Stimulated activated CD8-positive, alpha-beta memory T cell treated with anti-CD3 and anti-CD28 coated beads, Interleukin-7, amount 100 ng/mL, for 1 hour (primary cell): Measurements from ENCODE around the gene TRIO.
"Not testable (repeated sequence)": the region's sequence is repeated elsewhere in the genome, so short reads cannot be mapped to it uniquely, and the experiment has no call there.

Source experiments
- DNase-seq, 2 donors: peaks; one replicate each; pipeline ENCODE4 v3.0.0-alpha.2; 2020; ENCODE audit warnings: low read depth in 2 of 2

Gene TRIO

DNA sequence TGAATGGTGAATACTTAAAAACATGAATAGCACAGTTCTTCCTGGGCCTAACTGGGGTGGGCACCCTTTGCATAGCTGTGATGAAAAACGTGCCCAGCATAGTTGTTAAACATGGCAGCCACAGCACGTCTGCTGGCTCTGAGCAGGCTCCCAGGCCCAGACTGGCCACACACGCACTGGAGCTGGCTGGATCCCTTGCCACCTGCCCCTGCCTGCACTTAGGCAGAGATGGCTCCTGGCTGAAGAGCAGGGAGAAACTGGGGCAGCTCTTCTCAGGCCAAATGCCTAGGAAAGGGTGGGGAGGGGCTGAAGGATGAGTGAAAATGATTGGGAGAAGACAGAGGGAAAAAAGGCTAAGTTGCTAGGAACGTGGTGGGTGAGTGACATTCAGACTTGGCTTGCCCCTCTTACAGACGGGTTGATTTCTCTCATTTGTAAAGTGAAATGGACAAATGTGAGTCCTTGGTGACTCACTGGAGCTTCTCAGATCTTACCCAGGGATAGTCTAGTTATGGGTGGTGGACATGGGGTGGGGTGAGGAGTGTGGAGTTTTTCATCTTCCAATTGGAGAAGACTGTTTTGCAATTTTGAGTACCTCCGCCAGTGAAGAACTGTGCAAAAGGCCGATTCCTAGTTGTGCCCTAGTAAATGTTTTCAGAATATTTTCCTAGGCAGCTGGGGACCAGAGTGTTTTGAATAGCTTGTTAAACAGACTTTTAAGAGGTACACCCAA is 42.4 kb downstream of the TRIO start:
- DNase-seq, result no peak

DNA sequence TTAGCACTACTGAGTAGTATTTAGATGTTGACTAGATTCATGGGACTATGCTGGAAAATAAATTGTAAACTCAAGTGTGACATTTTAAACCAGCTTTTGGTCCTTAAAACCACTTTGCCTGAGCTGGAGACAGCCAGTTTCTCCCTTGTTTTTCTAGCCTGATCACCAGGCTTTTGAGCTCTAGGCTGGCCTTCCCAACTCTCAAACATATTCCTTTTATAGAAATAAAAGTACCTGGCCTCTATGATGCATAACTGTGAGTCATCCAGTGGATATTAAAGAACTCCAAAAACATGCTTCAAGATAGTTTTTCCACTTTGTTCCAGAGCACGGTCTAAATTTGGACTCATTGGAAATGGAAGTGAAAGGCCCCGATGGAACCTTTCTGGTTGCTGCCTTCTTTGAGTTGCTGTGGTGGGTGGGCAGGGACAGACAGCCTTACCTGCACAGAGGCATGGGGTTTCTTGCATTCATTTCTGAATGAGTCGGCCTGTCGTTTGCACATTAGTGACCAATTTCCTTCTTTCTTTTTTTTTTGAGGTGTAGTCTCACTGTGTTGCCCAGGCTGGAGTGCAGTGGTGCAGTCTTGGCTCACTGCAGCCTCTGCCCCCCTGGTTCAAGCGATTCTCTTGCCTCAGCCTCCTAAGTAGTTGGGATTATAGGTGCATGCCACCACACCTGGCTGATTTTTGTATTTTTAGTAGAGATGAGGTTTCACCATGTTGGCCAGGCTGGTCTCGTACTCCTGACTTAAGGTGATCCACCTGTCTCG is 43.1 kb downstream of the TRIO start:
- no peak for DNase-seq

DNA sequence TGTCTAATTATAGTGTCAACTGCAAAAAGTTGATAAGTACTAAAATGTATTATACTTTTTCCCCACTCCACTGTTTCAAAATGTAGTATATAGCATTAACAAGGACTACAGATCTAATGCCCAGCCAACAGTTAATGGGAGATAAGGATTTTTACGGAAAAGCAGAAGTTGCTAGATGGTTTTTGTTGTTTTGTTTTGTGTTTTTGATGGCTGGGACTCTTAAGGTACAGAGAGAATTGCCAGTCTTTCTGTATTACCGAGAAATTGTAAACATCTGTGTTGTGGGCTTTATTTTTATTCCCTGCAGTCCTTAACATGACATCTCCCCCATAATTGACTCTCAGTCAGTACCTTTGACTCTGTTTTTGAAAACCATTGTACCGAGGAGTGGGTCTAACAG is 44.0 kb downstream of the TRIO start:
- no peak for DNase-seq

DNA sequence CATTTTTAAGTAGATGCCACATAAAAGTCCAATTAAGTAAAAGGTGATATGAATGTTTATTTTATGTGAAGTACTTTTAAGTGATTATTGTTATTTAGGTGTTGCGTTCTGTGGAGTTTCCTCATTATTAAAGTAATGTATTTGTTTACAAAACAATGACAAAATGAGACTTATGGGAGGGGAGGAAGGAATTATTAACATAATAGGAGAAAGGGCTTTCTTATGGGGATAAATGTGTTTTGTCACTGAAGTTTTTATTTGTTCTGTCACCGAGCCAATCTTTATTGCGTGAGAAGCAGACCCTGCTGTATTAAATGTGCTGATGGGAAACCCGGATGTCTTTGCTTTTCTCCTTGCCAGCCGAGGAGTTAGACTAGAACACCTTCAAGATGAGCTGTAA is 44.5 kb downstream of the TRIO start:
- DNase-seq, result no peak

DNA sequence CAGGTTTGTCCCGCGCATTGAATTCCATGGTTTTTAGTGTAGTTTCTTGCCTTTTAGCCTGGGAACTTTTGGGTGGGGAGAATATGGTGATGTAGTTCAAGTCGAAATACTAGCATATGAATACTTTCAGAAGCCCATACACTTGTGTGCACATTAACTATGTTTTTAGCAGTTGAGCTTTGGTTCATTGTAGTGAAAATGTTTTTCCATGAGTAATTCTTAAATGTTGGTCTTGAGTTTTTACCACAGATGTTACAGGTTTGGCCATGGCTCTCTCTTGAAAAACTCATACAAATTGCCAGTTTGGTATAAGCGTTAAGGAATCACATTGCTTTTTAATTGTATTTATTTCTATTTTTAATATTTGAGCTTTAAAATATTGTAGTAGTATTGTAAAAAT is 45.6 kb downstream of the TRIO start:
- no peak for DNase-seq

DNA sequence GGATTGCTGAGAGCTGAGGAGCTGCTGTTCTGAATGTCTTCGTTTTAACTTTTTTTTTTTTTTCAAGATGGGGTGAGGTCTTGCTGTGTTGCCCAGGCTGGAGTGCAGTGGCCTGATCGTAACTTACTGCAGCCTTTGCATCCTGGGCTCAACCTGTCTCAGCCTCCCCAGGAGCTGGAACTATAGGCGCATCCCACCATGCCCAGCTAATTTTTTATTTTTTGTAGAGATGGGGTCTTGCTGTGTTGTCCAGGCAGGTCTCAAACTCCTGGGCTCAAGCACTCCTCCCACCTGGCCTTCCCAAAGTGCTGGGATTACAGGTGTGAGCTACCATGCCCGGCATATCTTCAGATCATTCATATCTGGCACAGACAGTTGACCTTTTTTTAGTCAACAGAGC is 46.5 kb downstream of the TRIO start:
- DNase-seq, result no peak

DNA sequence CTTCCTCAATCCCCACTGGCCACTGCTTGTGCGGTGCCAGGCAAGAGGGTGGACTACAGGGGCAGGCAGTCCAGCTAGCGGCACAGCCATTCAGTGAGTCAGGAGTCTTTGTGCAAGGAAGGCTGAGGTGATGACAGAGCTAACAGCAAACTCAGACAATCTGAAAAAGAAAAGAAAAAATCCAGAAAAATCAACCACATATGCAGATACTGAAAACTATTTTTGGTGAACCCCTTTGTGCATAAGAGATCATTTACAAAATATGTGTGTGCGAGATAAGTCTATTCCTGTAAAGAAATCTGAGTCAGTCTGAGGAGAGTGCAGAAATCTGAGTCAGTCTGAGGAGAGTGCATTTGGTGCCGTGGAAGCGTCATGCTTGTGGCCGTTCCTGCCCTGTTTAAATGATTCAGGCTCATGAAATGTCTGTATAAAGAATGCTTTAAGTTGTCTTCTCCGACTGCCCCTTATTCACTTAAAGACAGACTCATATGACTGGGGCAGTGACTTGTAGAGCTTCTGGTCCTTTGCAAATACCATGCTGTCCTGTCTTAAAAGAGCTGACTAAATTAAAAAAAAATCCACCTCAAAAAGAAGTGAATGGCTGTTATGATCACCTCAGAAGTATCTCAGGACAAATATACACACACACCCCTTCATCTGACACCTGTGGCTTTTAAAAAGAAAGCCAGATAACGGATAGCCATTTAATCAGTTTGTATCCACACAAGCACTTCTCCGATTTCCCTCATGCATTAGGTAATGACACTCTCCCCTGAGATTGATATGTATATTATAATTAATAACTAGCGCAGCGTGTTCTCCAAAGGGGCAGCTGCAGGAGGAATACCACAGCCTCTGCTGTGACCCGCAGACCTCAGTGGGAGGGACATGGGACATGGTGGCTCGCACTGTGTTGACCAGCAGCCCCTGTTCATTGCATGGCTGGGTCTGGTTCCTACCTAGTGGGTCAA is 47.3 kb downstream of the TRIO start:
- DNase-seq, result no peak

DNA sequence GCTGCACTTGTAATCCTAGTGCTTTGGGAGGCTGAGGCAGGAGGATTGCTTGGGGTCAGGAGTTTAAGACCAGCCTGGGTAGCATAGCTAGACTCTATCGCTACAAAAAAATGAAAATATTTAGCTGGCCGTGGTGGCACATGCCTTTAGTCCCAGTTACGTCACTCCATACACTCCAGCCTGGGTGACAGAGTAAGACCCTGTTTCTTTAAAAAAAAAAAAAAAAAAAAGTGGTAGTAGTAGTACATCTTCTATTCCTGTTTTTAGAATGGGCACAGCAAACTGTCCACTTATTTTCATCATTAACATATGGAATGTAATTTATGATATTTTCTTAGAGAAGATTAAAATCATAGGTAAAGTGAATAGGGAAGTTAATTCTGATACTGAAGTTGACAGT is 48.2 kb downstream of the TRIO start:
- no peak for DNase-seq

DNA sequence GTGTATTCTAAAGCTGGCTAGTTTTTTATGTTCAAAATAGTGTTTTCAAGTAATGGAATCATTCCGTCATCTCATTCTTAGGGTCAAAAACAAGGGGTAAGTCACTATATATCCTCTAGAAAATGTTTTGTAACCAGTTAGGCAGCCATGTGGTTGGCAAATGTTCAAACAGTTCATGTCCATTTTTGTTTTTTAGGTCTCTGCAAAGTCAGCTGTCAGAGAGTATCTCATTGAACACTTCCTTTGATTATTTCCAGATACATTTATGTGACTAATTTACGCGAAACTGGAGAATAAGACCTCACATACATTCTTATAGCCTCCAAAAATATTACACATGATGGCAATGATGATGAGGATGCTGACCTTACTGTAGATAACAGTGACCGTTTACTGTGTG is 50.4 kb downstream of the TRIO start:
- no peak for DNase-seq

DNA sequence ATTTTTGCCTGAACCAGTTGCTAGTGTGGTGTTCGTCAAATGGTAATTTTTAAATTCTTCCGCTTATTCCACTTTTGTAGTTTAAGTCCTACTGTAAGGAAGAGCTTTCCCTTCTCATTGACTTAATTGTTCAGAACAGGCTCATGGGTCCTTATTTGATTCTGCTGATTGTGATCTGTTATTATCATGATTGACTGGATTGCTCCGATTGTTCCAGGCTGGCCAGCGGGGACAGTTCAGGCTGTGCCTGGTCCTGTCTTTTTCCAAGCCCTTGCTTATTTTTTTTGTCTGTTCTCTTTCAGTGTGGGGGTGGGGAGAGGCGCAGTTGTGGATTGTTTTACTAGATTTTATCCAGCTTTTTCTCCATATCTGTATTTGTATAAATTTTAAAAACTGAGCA is 52.4 kb downstream of the TRIO start:
- DNase-seq, result no peak

DNA sequence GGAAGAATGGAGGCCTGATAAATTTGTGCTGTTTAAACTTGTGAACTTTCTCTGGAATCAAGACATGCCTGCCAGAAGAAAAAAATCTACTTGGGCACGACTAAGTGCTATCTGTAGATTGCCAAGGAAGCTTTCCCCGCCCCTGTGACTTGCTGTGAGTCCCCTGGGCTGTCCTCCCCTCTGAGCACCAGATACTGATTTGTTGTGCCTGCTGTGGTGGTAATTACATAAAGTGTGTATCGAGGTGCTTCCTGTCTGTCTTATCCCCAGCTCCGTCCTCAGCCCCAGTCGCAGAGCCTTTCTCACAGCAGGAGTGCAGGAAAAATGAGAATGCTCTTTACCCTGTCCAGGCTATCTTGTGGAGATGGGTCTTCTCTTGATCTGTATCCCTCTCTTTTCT is 53.9 kb downstream of the TRIO start:
- no peak for DNase-seq

DNA sequence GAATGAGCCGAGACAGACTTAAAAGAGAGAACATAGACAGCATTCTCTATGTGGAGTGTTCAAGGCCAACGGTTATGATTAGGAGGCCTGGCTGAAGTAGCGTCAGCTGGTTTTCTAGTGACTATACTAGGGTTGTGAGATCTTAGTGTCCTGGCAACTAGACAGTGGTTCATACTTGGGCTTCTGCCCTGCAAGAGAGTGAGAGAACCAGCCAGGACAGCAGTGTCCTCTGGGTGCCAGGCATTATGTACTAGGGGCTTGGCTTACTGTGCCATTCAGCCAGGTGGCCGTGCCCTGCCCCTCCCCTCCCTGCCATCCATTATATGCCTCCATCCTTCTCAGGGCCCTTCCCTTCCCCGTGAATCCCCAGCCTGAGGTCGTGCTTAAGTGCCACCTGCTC is 56.8 kb downstream of the TRIO start:
- DNase-seq, result no peak

DNA sequence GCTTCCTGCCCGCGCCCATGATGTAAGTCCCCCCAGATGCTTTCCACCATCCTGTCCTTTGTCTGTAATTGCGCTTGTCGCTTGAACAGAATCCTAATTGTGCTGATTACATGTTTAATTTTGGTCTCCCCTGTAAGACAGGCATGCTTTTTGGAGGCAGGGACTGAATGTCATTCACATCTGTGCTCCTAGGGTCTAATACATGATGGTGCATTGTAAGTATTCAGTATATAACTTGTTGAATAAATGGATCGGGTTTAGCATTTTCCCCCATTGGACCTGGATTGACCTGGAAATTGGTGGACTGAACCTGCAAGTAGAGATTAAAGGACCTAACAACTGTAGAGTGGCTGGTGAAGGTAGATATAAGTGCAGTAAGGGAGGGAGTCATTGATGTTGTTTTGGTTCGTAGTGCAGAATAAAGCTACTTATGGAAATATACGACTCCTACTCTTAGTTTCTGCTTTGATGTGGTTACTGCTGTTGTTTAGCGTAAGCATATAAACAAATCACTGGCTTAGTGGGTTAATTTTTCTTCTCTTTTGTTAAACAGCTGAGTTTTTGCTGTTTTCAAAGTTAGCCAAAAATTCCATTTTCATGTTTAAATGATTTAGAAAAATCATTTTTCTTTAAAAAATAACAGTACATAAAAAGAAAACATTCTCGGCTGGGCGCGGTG is 57.3 kb downstream of the TRIO start:
- no peak for DNase-seq

DNA sequence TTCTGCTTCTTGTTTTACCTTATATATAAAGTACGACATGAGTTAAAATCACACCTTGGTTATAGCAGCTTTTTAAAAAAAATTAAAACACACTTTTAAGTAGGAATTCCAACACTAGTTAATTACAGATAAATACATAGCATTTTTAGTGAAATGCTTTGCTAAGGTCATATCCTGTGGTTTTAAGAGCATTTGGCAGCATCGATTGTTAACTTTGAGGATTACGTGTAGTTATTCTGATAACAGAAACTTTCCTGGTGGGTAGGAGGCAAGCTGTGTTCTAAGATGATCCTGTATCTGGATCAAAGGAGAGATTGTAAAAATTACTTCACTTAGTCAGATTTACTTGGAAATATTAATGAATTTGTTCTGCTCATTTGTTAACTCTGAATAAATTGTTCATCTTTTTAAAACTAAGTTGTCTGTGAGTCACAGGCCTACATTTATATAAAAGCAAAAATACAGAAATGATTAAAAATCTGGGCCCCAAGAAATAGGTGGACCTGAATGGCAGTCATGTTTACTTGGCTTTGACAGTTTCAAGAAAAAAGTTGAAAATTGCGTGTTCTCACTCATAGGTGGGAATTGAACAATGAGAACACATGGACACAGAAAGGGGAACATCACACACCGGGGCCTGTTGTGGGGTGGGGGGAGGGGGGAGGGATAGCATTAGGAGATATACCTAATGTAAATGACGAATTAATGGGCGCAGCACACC is 58.3 kb downstream of the TRIO start:
- DNase-seq, result no peak

DNA sequence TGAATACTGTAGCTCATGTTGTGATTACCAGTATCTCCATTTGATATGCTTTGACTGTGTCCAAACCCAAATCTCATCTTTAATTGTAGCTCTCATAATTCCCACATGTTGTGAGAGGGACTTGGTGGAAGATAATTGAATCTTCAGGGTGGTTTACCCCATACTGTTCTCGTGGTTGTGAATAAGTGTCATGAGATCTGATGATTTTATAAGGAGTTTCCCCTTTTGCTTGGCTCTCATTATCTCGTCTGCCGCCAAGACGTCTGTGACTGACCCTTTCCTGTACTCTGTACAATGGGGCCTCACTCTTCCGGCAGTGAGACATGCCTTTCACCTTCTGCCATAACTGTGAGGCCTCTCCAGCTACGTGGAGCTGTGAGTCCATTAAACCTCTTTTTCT is 59.3 kb downstream of the TRIO start:
- DNase-seq, result no peak

DNA sequence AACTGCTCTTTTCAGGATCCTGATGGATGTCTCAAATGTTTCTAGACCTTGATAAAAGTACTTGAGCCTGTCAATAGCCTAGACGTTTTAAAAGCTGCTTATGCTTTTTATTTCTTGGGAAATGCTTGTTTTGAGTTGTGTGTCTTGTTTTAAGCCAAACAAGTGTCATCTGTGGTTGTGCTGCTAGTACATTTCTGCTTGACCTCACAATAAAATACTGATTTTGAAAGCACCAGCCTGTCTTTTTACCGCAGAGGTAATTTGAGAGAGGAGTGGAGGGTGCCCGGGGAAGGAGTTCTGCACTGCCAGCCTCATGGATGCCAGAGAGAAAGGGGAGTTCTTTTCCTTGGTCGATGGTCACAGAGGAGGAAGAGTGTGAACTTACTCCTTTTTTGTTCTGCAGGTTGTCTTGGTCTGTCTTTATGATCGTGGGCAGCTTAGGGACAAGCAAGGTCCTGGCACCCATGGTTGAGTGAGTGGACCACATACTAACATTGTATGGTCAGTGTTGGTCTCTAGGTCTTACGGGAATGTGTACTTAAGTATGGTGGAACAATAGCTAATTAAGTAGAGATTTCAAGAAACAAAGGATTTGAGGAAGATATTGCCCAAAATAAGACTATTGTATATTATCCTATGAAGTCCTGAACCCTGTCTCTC is 61.0 kb downstream of the TRIO start:
- DNase-seq, result no peak

DNA sequence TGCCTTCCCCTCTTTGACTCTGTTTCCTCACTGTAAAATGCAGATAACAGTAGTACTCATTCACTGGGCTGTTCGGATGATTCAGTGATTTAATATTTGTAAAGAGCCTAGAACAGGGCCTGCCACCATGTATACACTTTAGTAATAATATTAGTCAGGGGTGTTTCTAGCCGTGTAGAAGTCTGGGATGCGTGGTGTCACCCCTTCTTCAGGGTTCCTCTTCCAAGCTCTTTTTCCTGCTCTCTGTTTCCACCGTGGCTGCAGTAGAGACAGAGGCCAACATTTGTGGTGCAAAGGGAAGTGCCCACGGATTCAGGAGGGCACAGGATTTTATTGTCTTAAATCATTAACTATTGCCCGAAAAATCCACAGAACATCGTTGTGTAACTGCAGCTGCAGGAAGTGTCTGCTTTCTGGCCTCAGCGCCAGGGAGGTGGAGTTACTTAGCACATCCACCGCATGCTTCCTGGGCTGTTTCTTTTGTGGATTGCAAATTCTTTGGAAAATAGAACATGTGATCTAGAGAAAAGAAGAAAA is 61.7 kb downstream of the TRIO start:
- no peak for DNase-seq

DNA sequence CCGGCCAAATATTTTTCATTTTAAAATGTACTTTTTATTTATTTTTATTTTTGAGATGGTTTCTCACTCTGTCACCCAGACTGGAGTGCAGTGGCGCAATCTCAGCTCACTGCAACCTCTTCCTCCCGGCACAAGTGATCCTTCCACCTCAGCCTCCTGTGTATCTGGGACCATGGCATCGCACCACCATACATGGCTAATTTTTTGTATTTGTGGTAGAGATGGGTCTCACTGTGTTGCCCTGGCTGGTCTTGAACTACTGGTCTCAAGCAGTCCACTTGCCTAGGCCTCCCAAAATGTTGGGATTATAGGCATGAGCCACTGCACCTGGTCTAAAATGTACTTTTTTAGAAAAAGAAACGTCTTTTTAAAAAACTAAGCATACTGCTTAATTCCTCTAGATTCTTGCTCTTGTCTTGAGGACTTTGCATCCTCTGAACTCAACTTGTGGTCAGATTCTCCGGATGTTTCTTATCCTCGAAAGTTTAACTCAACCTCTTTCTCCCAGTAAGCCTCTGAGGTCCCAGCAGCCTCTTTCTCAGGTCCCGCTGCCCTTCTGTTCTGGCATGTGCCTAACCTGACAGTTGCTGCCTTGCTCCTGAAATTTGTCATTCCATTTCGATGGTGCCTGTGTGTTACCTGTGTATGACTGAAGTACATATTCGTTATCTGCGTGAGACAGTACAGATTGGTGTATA is 63.0 kb downstream of the TRIO start:
- DNase-seq, result no peak

DNA sequence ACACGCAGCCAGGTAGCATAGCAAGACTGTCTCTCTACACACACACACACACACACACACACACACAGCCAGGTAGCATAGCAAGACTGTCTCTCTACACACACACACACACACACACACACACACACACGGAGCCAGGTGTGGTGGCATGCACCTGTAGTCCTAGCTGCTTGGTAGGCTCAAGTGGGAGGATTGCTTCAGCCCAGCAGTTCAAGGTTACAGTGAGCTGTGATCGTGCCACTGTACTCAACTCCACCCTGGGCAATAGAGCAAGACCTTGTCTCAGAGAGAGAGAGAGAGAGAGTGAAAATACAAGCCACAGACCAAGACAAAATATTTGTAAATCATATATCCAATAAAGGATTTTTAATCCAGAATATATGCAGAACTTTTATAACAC is 64.3 kb downstream of the TRIO start:
- DNase-seq, result not testable (repeated sequence)
